H9 (cell line): Measurements from ENCODE around the gene IL1RAP. TPM values are rescaled to one million over a fixed set of nuclear protein-coding genes. Genes with fewer than 3 reads are reported as not detected.

ENCODE experiments used
- DNase-seq: peaks from one replicate; pipeline ENCODE4 v3.0.0-alpha.2; 2017
- H2AFZ ChIP-seq: one replicate; pipeline ENCODE4 v1.6.1; 2013; ENCODE audit warnings: mild to moderate bottlenecking, low read length, control low read depth, moderate library complexity
- H2AK5ac ChIP-seq: 2 replicates; pipeline ENCODE4 v1.6.1; 2013; ENCODE audit warnings: low read length, control low read depth, mixed read lengths; ENCODE audit not compliant: insufficient read length
- H2BK120ac ChIP-seq: one replicate; pipeline ENCODE4 v1.6.1; 2013; ENCODE audit warnings: low read depth, mild to moderate bottlenecking, low read length, control low read depth, inconsistent platforms; ENCODE audit not compliant: poor library complexity, severe bottlenecking
- H2BK12ac ChIP-seq: 2 replicates; pipeline ENCODE4 v1.6.1; 2013; ENCODE audit warnings: low read length, control low read depth, mixed read lengths, low read depth; ENCODE audit not compliant: insufficient read length
- H2BK15ac ChIP-seq: 2 replicates; pipeline ENCODE4 v1.6.1; 2013; ENCODE audit warnings: low read depth, low read length, control low read depth
- H2BK20ac ChIP-seq: one replicate; pipeline ENCODE4 v1.6.1; 2013; ENCODE audit warnings: low read depth, mild to moderate bottlenecking, low read length, control low read depth, inconsistent platforms; ENCODE audit not compliant: poor library complexity, severe bottlenecking
- H2BK5ac ChIP-seq: 2 replicates; pipeline ENCODE4 v1.6.1; 2013; ENCODE audit warnings: low read length, control low read depth, mixed read lengths; ENCODE audit not compliant: insufficient read length
- H3K14ac ChIP-seq: 2 replicates; pipeline ENCODE4 v1.6.1; 2013; ENCODE audit warnings: low read length, control low read depth; ENCODE audit not compliant: insufficient read depth
- H3K18ac ChIP-seq: 2 replicates; pipeline ENCODE4 v1.6.1; 2013; ENCODE audit warnings: low read depth, mild to moderate bottlenecking, mixed read lengths, low read length, control low read depth; ENCODE audit not compliant: insufficient read length
- H3K23ac ChIP-seq: 2 replicates; pipeline ENCODE4 v1.6.1; 2013; ENCODE audit warnings: low read length, control low read depth, mixed read lengths, low read depth; ENCODE audit not compliant: insufficient read length
- H3K23me2 ChIP-seq: 2 replicates; pipeline ENCODE4 v1.6.1; 2013; ENCODE audit warnings: low read depth, mild to moderate bottlenecking, mixed read lengths, low read length, control low read depth; ENCODE audit not compliant: insufficient read length, poor library complexity, severe bottlenecking
- H3K27ac ChIP-seq: 2 replicates; pipeline ENCODE4 v1.5.1; 2013; ENCODE audit warnings: low read length, control low read depth, mixed read lengths, low read depth; ENCODE audit not compliant: insufficient read length
- H3K27me3 ChIP-seq: 2 replicates; pipeline ENCODE4 v1.6.1; 2013; ENCODE audit warnings: low read length, control low read depth, inconsistent platforms; ENCODE audit not compliant: insufficient read depth
- H3K4ac ChIP-seq: 2 replicates; pipeline ENCODE4 v1.6.1; 2013; ENCODE audit warnings: low read depth, mild to moderate bottlenecking, control low read depth, inconsistent platforms, low read length, moderate library complexity
- H3K4me1 ChIP-seq: 2 replicates; pipeline ENCODE4 v1.6.1; 2013; ENCODE audit warnings: low read length, control low read depth, inconsistent platforms; ENCODE audit not compliant: insufficient read depth
- H3K4me2 ChIP-seq: 2 replicates; pipeline ENCODE4 v1.6.1; 2013; ENCODE audit warnings: low read length, control low read depth, mixed read lengths; ENCODE audit not compliant: insufficient read length, insufficient read depth
- H3K56ac ChIP-seq: 2 replicates; pipeline ENCODE4 v1.6.1; 2013; ENCODE audit warnings: low read depth, mild to moderate bottlenecking, mixed read lengths, low read length, control low read depth; ENCODE audit not compliant: insufficient read length
- H3K79me1 ChIP-seq: 2 replicates; pipeline ENCODE4 v1.6.1; 2013; ENCODE audit warnings: low read depth, mild to moderate bottlenecking, moderate library complexity, low read length, control low read depth, inconsistent platforms; ENCODE audit not compliant: insufficient read depth, poor library complexity, severe bottlenecking
- H3K79me2 ChIP-seq: 2 replicates; pipeline ENCODE4 v1.6.1; 2013; ENCODE audit warnings: low read length, control low read depth, inconsistent platforms; ENCODE audit not compliant: insufficient read depth
- H3K9ac ChIP-seq: 2 replicates; pipeline ENCODE4 v1.6.1; 2013; ENCODE audit warnings: low read length, control low read depth, mixed read lengths; ENCODE audit not compliant: insufficient read length; ENCODE audit errors: extremely low read depth
- H3K9me3 ChIP-seq: one replicate; pipeline ENCODE4 v1.6.1; 2013; ENCODE audit warnings: low read depth, low read length, inconsistent platforms; ENCODE audit not compliant: control insufficient read depth
- H3T11ph ChIP-seq: one replicate; pipeline ENCODE4 v1.6.1; 2013; ENCODE audit warnings: mild to moderate bottlenecking, low read length, control low read depth, inconsistent platforms
- H4K20me1 ChIP-seq: one replicate; pipeline ENCODE4 v1.6.1; 2013; ENCODE audit not compliant: control insufficient read depth, insufficient read length, insufficient read depth
- H4K5ac ChIP-seq: 2 replicates; pipeline ENCODE4 v1.6.1; 2013; ENCODE audit warnings: low read depth, mild to moderate bottlenecking, mixed read lengths, low read length, control low read depth; ENCODE audit not compliant: insufficient read length
- H4K8ac ChIP-seq: replicated peaks from 2 replicates; pipeline ENCODE4 v1.6.1; 2013; ENCODE audit warnings: low read length, control low read depth, mixed read lengths, low read depth; ENCODE audit not compliant: insufficient read length
- H4K91ac ChIP-seq: 2 replicates; pipeline ENCODE4 v1.6.1; 2013; ENCODE audit warnings: low read depth, mild to moderate bottlenecking, moderate library complexity, mixed read lengths, low read length, control low read depth; ENCODE audit not compliant: insufficient read length
- H3K27ac Mint-ChIP-seq, 3 experiments: 2 replicates in 2 of 3; 3 replicates in 1 of 3; pipeline ENCODE4 v1.8.0; 2020 to 2021; ENCODE audit warnings: mixed read lengths in 3 of 3, mild to moderate bottlenecking in 1 of 3, moderate library complexity in 1 of 3
- H3K27me3 Mint-ChIP-seq: 2 replicates; pipeline ENCODE4 v1.8.0; 2021; ENCODE audit warnings: low read depth, mild to moderate bottlenecking, moderate library complexity, mixed read lengths
- H3K36me3 Mint-ChIP-seq, 3 experiments: 2 replicates in 2 of 3; 3 replicates in 1 of 3; pipeline ENCODE4 v1.8.0; 2020 to 2021; ENCODE audit warnings: low read depth in 3 of 3, mixed read lengths in 3 of 3; ENCODE audit not compliant: insufficient read depth in 1 of 3
- H3K4me1 Mint-ChIP-seq, 2 experiments: 2 replicates each; pipeline ENCODE4 v1.8.0; 2020; ENCODE audit warnings: mixed read lengths in 2 of 2
- H3K4me3 Mint-ChIP-seq, 2 experiments: 2 replicates in 1 of 2; 3 replicates in 1 of 2; pipeline ENCODE4 v1.8.0; 2020 to 2021; ENCODE audit warnings: mild to moderate bottlenecking in 2 of 2, mixed read lengths in 2 of 2, moderate library complexity in 1 of 2
- H3K9me3 Mint-ChIP-seq, 2 experiments: 2 replicates in 1 of 2; 3 replicates in 1 of 2; pipeline ENCODE4 v1.8.0; 2020; ENCODE audit warnings: mild to moderate bottlenecking in 2 of 2, mixed read lengths in 2 of 2, moderate library complexity in 1 of 2
- CTCF ChIP-seq: fragments of 200-600 bp; sonication (generic); conservative IDR thresholded peaks from 3 replicates; pipeline ENCODE4 v1.8.0; 2021; ENCODE audit warnings: antibody characterized with exemption, mild to moderate bottlenecking
- WGBS: extraction: QIAGEN DNeasy Blood & Tissue Kit; methylation state at CpG from one replicate; pipeline ENCODE4 v1.1.7; 2013; ENCODE audit warnings: missing lambda C conversion rate, low lambda C conversion rate, mixed read lengths; ENCODE audit not compliant: insufficient read length; ENCODE audit errors: extremely low coverage; 5-methylcytosine and 5-hydroxymethylcytosine counted together
- total RNA-seq: library from RNA; stranded (reverse); gene quantifications from 2 replicates; pipeline ENCODE4 v1.2.1, GENCODE V29; 2021

IL1RAP gene
- total RNA-seq, 1 experiment from 2014 or later: 4.6 TPM

- H3T11ph ChIP-seq: no peak overlapping the region
- no peak overlapping the region for H3K4me2 ChIP-seq
- H3K9me3 ChIP-seq: no peaks in the 10 kb centered on the region
- Mint-ChIP-seq H3K4me1 (peaks cover 0 to 2% of the 10 kb centered on the region in 2 experiments; a peak in 1 of 4 replicates), H3K27ac (no peak overlapping the region), H3K36me3 (no peaks in the 10 kb centered on the region; a peak in 1 of 7 replicates), H3K9me3 (no peaks in the 10 kb centered on the region), H3K27me3 (no peaks in the 10 kb centered on the region), H3K4me3 (no peak overlapping the region)
- no peak overlapping the region for H2AK5ac ChIP-seq
- H3K23ac ChIP-seq: no peak overlapping the region
- no peak overlapping the region for H3K9ac ChIP-seq
- no peak overlapping the region for H4K5ac ChIP-seq
- H4K8ac ChIP-seq: no peak overlapping the region
- H3K79me2 ChIP-seq: no peaks in the 10 kb centered on the region
- no peaks in the 10 kb centered on the region for H3K79me1 ChIP-seq
- H3K27me3 ChIP-seq: no peaks in the 10 kb centered on the region
- no peak overlapping the region for H3K4ac ChIP-seq
- DNase-seq: no peak
- H2BK120ac ChIP-seq: no peak overlapping the region
- H3K56ac ChIP-seq: no peak overlapping the region
- no peak for TF ChIP-seq CTCF
- no CpG with 5 or more reads among the region's 6 CpGs for WGBS
- no peaks in the 10 kb centered on the region for H3K23me2 ChIP-seq
- no peak overlapping the region for H2BK5ac ChIP-seq
- H3K27ac ChIP-seq: no peak overlapping the region
- no peak overlapping the region for H4K91ac ChIP-seq
- no peak overlapping the region for H3K14ac ChIP-seq
- H3K4me1 ChIP-seq: no peaks in the 10 kb centered on the region
- no peak overlapping the region for H2BK15ac ChIP-seq
- H2AFZ ChIP-seq: no peak overlapping the region
- H2BK12ac ChIP-seq: no peak overlapping the region
- H2BK20ac ChIP-seq: no peak overlapping the region
- H3K18ac ChIP-seq: no peak overlapping the region
- H4K20me1 ChIP-seq: no peaks in the 10 kb centered on the region
Measured at GRCh38 chr3:190690246-190690645, 176.4 kb downstream of the IL1RAP start.
